NCI-H1436 (cell line): Measurements from ENCODE around the gene SUSD3.
"Not testable (repeated sequence)": the region's sequence is repeated elsewhere in the genome, so short reads cannot be mapped to it uniquely, and the experiment has no call there.

Source experiments
- DNase-seq: peaks from one replicate; lab custom pipeline; 2025; lab: John Stamatoyannopoulos, UW

SUSD3 gene

GRCh38 chr9:93112116-93112863 lies 53.8 kb downstream of the SUSD3 start:
- DNase-seq, result no peak

DNA sequence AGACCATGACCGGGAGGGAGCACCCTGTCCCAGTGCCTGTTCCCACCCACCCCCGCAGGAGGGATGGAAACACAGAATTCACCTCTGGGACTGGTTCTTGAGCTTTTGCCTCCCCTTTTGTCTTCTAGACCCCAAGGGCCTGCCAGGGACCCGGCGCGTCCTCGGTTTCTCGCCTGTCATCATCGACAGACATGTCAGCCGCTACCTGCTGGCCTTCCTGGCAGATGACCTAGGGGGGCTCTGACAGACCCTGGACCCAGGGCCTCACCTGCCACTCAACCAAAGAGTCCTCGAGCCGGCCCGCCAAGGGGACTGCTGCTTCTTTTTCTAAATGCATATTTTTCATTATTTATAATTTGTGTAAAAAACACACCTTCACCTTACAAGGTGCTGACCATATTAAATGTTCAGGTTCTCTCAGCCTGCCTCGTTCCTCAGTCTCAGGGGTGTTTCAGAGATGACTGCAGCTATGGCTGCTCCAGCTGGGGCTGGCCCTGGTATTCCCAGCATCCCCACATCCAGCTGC lies 54.4 kb downstream of the SUSD3 start:
- DNase-seq, result no peak

- DNase-seq, result peak; percentile 47
These were observed 55.9 kb downstream of the SUSD3 start for GRCh38 chr9:93114169-93114983.

GRCh38 chr9:93114984-93115335 lies 56.5 kb downstream of the SUSD3 start:
- DNase-seq, result no peak

GRCh38 chr9:93115486-93116071 lies 57.1 kb downstream of the SUSD3 start:
- DNase-seq, result no peak

GRCh38 chr9:93116072-93116961 lies 57.8 kb downstream of the SUSD3 start:
- DNase-seq, result no peak

GRCh38 chr9:93117521-93117920 lies 59.0 kb downstream of the SUSD3 start:
- not testable (repeated sequence) for DNase-seq

- DNase-seq, result no peak
These were observed 59.7 kb downstream of the SUSD3 start for GRCh38 chr9:93117924-93118862.

DNA sequence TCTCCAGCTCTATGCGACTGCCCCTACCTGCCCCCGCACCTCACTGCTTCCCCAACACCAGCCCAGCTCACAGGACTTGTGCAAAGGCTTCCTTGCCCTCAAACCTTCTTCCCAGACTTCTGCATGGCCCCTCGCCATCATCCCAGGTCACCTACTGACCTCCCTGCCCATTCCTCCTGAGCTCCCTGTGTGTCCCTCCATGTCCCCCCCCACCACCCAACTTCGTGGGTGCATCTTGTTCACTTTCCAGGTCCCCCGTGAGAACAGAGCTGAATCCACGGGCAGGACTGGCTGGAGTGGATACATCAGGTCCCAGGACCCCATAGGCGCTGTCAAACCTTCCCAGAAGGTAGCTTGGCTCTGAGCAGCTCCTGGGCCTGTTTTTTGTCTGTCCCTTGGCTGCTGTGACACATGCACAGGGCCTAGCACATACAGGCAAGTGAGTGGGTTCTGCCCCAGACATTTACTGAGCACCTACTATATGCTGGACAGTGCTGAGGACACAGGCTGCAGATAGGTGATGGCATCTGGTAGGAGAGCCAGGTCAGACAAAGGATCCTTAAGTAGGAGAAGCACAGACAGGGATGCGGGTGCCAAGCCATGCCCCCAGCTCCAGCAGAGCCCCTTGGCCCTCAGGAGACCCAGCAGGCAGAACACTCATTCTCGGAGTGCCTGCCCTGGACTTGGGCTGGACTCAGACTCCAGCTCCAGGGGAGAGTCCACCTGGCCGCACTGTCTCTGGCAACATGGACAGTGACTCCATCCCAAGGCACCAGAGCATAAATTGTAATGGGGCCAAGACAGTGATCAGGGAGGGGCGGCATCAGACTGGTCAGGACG lies 60.6 kb downstream of the SUSD3 start:
- DNase-seq, result no peak

GRCh38 chr9:93119703-93119952 lies 61.1 kb downstream of the SUSD3 start:
- no peak for DNase-seq

GRCh38 chr9:93119953-93120845 lies 61.7 kb downstream of the SUSD3 start:
- no peak for DNase-seq

GRCh38 chr9:93120846-93121315 lies 62.4 kb downstream of the SUSD3 start:
- DNase-seq, result no peak

DNA sequence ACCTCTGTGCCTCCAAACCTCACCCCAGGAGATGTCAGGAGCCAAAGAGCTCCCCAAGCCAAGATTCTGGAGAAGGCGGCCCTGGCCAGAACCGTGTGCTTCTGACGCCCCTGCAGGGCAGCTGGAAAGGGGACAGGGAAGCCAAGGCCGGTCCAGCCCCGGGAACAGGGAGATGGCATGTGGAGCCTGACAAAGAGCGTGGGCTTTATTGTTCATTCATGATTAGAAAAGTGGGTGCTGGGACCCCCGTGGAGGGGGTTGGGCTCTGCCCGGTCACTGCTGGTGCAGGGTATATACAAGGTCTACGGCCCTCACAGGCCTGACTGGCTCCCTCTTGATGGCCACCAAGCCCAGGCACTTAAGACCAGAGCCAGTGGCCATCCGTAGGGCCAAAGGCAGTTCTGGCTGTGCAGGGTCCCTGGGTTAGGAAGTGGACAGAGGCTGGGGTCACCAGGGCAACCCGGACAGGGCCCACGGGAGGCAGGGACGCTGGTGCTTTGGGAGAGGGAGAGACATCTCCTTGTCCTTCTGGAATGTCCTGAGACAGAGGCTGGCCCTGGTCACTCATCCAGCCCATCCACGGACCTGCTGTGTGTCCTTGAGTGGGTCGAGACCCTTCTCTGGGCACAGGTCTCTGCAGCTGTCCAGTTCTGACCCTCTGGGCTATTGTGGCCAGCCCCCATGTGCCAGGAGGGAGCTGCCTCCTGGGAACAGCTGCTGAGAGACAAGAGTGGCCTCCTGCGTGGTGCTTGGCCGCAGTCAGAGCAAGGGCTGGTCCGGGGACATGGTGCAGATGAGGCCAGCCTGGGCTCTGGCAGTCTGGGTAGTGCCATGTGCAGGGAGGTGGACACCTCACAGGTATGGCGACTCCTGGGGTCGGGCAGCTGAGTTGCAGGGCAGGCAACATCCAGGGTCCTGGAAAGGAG lies 63.1 kb downstream of the SUSD3 start:
- DNase-seq, result no peak

GRCh38 chr9:93122721-93123221 lies 64.3 kb downstream of the SUSD3 start:
- DNase-seq, result no peak

DNA sequence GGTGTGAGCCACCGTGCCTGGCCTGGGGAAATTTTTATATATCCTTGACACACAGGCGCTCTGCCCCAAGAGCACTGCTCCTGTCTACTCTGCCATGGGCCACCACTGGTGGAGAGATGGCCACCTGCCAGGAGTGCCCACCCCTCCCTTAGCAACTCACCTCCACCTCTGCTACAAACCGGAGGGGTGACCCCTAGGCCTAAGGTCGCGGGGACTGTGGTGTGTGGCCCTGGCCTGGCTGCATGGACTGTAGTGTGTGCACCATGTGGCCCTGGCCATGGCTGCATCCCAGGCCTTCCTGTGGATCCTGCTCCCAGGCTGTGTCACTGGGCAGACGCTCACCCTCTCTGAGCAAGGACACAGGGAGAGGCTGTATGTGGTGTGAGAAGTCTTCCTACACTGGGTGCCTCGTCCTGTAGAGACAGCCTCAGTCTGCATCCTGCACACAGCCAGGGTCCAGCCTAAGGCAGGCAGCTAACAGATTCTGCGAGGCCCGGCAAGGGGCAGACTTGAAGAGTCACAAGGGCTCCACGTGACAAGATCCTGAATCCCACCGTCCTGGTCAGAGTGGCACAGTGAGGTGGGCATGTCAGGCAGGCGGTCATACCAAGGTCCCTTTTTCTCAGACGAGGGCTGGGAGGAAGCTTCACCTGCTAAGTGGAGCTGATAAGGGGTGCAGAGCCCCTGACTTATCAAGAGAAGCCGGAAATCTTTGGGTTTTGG lies 65.2 kb downstream of the SUSD3 start:
- DNase-seq, result no peak

DNA sequence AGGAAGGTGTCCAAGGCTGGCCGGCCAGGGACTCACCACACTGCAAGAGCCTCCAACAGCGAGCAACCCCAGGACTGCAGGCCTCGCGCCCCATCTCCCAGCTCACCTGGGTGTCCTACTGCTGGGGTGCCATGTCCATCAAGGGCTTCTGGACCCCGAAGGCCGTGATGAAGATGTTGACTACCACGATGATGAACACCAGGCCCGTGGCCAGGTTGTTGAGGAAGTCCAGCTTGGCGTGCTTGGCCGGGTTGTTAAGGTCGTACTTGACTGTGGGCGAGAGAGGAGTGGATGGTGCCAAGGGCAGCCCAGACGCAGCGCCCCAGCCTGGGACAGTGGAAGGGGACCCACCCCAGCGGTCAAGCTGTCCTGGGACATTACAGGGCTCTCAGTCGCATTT lies 66.3 kb downstream of the SUSD3 start:
- no peak for DNase-seq

- no peak for DNase-seq
These were observed 66.9 kb downstream of the SUSD3 start for GRCh38 chr9:93125331-93125894.
